A549 (cell line): ENCODE results near the gene CSMD2. TPM values are rescaled to one million over a fixed set of nuclear protein-coding genes. Genes with fewer than 3 reads are reported as not detected.

Source experiments
- ATAC-seq, 2 experiments: fragments of 200-7000 bp in 1 of 2; fragments of >200 bp in 1 of 2; cut with Nextera tagmentation in 1 of 2; cut with Tn5 transposase in 1 of 2; 3 replicates each; pipeline versions ENCODE4 v1.8.0 to v1.9.1; 2018 to 2020; ENCODE audit warnings: mild to moderate bottlenecking in 1 of 2, moderate library complexity in 1 of 2
- CTCF ChIA-PET: fragments of 300-600 bp; sonication (Branson Sonifier 250); formaldehyde crosslinking; extraction: SDS; loops from one replicate; lab custom pipeline; 2021; ENCODE audit warnings: antibody characterized with exemption, inconsistent platforms; lab: Yijun Ruan, JAX
- POLR2A ChIA-PET: fragments of 350-600 bp; formaldehyde crosslinking; extraction: SDS; loops from one replicate; lab custom pipeline; 2021; ENCODE audit warnings: antibody characterized with exemption, inconsistent platforms; lab: Yijun Ruan, JAX
- DNase-seq, 2 experiments: peaks; one replicate each; pipeline versions ENCODE4 v3.0.0 to v3.0.0-alpha.2; 2011 to 2016; ENCODE audit warnings: low read depth in 1 of 2, low spot score in 1 of 2
- FAIRE-seq: peaks from 2 replicates; lab custom pipeline; 2011; peaks lifted over from hg19 to GRCh38; lab: Jason Lieb, UNC
- H3K27ac ChIP-seq, 2 experiments: fragments of >200 bp; sonication (Bioruptor Twin); formaldehyde crosslinking; 3 replicates each; pipeline ENCODE4 v1.5.1; 2016 to 2017
- H3K4me1 ChIP-seq: fragments of >200 bp; sonication (Bioruptor Twin); formaldehyde crosslinking; 3 replicates; pipeline ENCODE4 v1.6.1; 2016
- H3K4me2 ChIP-seq: fragments of >200 bp; sonication (Bioruptor Twin); formaldehyde crosslinking; 3 replicates; pipeline ENCODE4 v1.6.1; 2016
- H3K4me3 ChIP-seq: fragments of >200 bp; sonication (Bioruptor Twin); formaldehyde crosslinking; 3 replicates; pipeline ENCODE4 v1.5.1; 2016
- H3K9me3 ChIP-seq: fragments of >200 bp; sonication (Bioruptor Twin); formaldehyde crosslinking; 3 replicates; pipeline ENCODE4 v1.6.1; 2016
- BHLHE40 ChIP-seq: IDR thresholded peaks from 2 replicates; pipeline ENCODE4 v1.6.1; 2012; ENCODE audit warnings: low read depth, low read length, inconsistent platforms
- CBX8 ChIP-seq: fragments of 200-600 bp; sonication (generic); IDR thresholded peaks from 2 replicates; pipeline ENCODE4 v1.6.1; 2016
- CEBPB ChIP-seq, 2 experiments: fragments of >200 bp in 1 of 2; sonication (Bioruptor Twin) in 1 of 2; formaldehyde crosslinking in 1 of 2; IDR thresholded peaks; 2 replicates each; pipeline ENCODE4 v1.6.1; 2012 to 2016
- CHD2 ChIP-seq: fragments of 150-350 bp; IDR thresholded peaks from 2 replicates; pipeline ENCODE4 v1.6.1; 2014; ENCODE audit warnings: low read length; ENCODE audit not compliant: partially characterized antibody
- EHMT2 ChIP-seq: fragments of 200-600 bp; sonication (generic); IDR thresholded peaks from 2 replicates; pipeline ENCODE4 v1.6.1; 2016; ENCODE audit warnings: antibody characterized with exemption, low read depth, mild to moderate bottlenecking, moderate library complexity
- EP300 ChIP-seq, 2 experiments: fragments of >200 bp; sonication (Bioruptor Twin); formaldehyde crosslinking; IDR thresholded peaks; 2 replicates in 1 of 2; 3 replicates in 1 of 2; pipeline ENCODE4 v1.6.1; 2016 to 2017
- ESRRA ChIP-seq: fragments of 150-350 bp; IDR thresholded peaks from 2 replicates; pipeline ENCODE4 v1.6.1; 2014; ENCODE audit warnings: mild to moderate bottlenecking, low read length, borderline replicate concordance
- FOSL2 ChIP-seq, 2 experiments: fragments of 450-650 bp in 1 of 2; fragments of >200 bp in 1 of 2; sonication (Bioruptor Twin) in 1 of 2; formaldehyde crosslinking; IDR thresholded peaks; 2 replicates each; pipeline versions ENCODE4 v1.5.0 to v1.6.1; 2016 to 2020; ENCODE audit warnings: mild to moderate bottlenecking in 1 of 2, moderate library complexity in 1 of 2
- FOXS1 ChIP-seq: fragments of 250-450 bp; sonication (Bioruptor Pico); IDR thresholded peaks from 2 replicates; pipeline ENCODE4 v1.5.0; 2020; ENCODE audit warnings: mild to moderate bottlenecking, moderate library complexity
- HDAC2 ChIP-seq: fragments of 200-600 bp; sonication (generic); IDR thresholded peaks from 2 replicates; pipeline ENCODE4 v1.6.1; 2016
- HEYL ChIP-seq: fragments of 250-450 bp; sonication (Bioruptor Pico); IDR thresholded peaks from 2 replicates; pipeline ENCODE4 v1.8.0; 2021; ENCODE audit warnings: mild to moderate bottlenecking, moderate library complexity
- HOXA7 ChIP-seq: fragments of 250-450 bp; sonication (Bioruptor Pico); IDR thresholded peaks from 2 replicates; pipeline ENCODE4 v1.5.0; 2020; ENCODE audit warnings: mild to moderate bottlenecking, moderate library complexity
- HOXB5 ChIP-seq: fragments of 250-450 bp; sonication (Bioruptor Pico); IDR thresholded peaks from 2 replicates; pipeline ENCODE4 v1.5.0; 2020; ENCODE audit warnings: mild to moderate bottlenecking, moderate library complexity
- JUN ChIP-seq, 2 experiments: fragments of >200 bp; sonication (Bioruptor Twin); formaldehyde crosslinking; IDR thresholded peaks; 2 replicates in 1 of 2; 3 replicates in 1 of 2; pipeline ENCODE4 v1.6.1; 2016 to 2017
- JUNB ChIP-seq: fragments of >200 bp; sonication (Bioruptor Twin); formaldehyde crosslinking; IDR thresholded peaks from 2 replicates; pipeline ENCODE4 v1.6.1; 2016
- MAFK ChIP-seq: fragments of 450-650 bp; IDR thresholded peaks from 2 replicates; pipeline ENCODE4 v1.6.1; 2014; ENCODE audit not compliant: partially characterized antibody
- MYC ChIP-seq: IDR thresholded peaks from 2 replicates; pipeline ENCODE4 v1.6.1; 2012; ENCODE audit warnings: mild to moderate bottlenecking, inconsistent platforms, low read length, improper control_type of control experiment, borderline replicate concordance
- NR3C1 ChIP-seq: fragments of >200 bp; sonication (Bioruptor Twin); formaldehyde crosslinking; IDR thresholded peaks from 3 replicates; pipeline ENCODE4 v1.6.1; 2017
- RFX5 ChIP-seq: fragments of 450-650 bp; IDR thresholded peaks from 2 replicates; pipeline ENCODE4 v1.7.1; 2014; ENCODE audit warnings: antibody characterized with exemption, mild to moderate bottlenecking, moderate library complexity
- TFCP2L1 ChIP-seq: fragments of 250-450 bp; sonication (Bioruptor Pico); IDR thresholded peaks from 2 replicates; pipeline ENCODE4 v1.5.0; 2021; ENCODE audit warnings: mild to moderate bottlenecking
- ZFP36 ChIP-seq: fragments of 450-650 bp; IDR thresholded peaks from 2 replicates; pipeline ENCODE4 v1.6.1; 2014; ENCODE audit warnings: borderline replicate concordance; ENCODE audit not compliant: partially characterized antibody
- ZNF302 ChIP-seq: fragments of 250-450 bp; sonication (Bioruptor Pico); IDR thresholded peaks from 2 replicates; pipeline ENCODE4 v1.9.0; 2021; ENCODE audit warnings: inconsistent platforms, mild to moderate bottlenecking, moderate library complexity
- WGBS: methylation state at CpG from one replicate; pipeline ENCODE4 v1.1.6; 2017; ENCODE audit errors: missing lambda C conversion rate; 5-methylcytosine and 5-hydroxymethylcytosine counted together
- polyA plus RNA-seq, 4 experiments: library from polyadenylated mRNA; depleted of rRNA in 3 of 4; stranded (reverse); fragments of >200 nt; fragmentation: RNase III in 1 of 4; extraction: RNeasy Plus Mini Kit Qiagen cat#74134 plus additional on column Dnase treatment in 1 of 4; gene quantifications; 2 replicates in 3 of 4; 3 replicates in 1 of 4; pipeline ENCODE4 v1.2.3, GENCODE V29; 2011 to 2017
- TF ChIP-seq, protein P1 (sequence below): IDR thresholded peaks from 2 replicates; pipeline ENCODE4 v1.6.1; 2012; ENCODE audit warnings: low read depth, borderline replicate concordance
- TF ChIP-seq, protein P2 (sequence below): fragments of 450-650 bp; IDR thresholded peaks from 2 replicates; pipeline ENCODE4 v1.6.1; 2014; ENCODE audit warnings: antibody characterized with exemption
- TF ChIP-seq, protein P3 (sequence below): fragments of >200 bp; sonication (Bioruptor Twin); formaldehyde crosslinking; IDR thresholded peaks from 2 replicates; pipeline ENCODE4 v1.6.1; 2016
- TF ChIP-seq, protein P4 (sequence below): fragments of >200 bp; sonication (Bioruptor Twin); formaldehyde crosslinking; IDR thresholded peaks from 3 replicates; pipeline ENCODE4 v1.6.1; 2016
- TF ChIP-seq, protein P5 (sequence below): IDR thresholded peaks from 2 replicates; pipeline ENCODE4 v1.6.1; 2012

Gene CSMD2
- polyA plus RNA-seq, 2 of the 4 experiments (the other 2 are of a cell fraction), result not detected

DNA sequence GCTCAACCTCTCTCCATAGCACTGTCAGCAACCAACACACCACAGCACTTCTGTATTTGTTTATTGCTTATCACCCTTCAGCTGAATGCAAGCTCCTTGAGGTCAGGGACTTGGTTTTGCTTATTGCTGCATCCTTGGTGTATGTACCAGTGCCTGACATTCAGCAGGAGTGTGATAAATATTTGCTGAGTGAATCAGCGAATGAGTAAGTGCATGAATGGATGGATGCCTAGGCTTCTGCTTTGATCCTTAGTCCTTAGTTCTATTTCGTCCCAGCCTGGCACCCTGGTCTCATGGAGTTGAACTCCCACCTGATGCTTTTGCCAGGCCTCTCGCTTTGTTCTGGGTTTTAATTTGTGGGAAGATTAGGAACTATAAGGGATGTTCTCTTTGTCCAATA is 604.4 kb downstream of the CSMD2 start (continued):
- TF ChIP-seq TFCP2L1 (no peak), CBX8 (no peak), ESRRA (no peak), HOXB5 (CRISPR knock-in tag) (no peak), NR3C1 (no peak), EP300 (IDR thresholded peaks at IDR 0.05) (no peak), CHD2 (no peak), HDAC2 (no peak)
- TF ChIP-seq, protein P1, sequence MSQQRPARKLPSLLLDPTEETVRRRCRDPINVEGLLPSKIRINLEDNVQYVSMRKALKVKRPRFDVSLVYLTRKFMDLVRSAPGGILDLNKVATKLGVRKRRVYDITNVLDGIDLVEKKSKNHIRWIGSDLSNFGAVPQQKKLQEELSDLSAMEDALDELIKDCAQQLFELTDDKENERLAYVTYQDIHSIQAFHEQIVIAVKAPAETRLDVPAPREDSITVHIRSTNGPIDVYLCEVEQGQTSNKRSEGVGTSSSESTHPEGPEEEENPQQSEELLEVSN, result no peak
- TF ChIP-seq, protein P2, sequence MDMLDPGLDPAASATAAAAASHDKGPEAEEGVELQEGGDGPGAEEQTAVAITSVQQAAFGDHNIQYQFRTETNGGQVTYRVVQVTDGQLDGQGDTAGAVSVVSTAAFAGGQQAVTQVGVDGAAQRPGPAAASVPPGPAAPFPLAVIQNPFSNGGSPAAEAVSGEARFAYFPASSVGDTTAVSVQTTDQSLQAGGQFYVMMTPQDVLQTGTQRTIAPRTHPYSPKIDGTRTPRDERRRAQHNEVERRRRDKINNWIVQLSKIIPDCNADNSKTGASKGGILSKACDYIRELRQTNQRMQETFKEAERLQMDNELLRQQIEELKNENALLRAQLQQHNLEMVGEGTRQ, result no peak
- TF ChIP-seq, protein P3, sequence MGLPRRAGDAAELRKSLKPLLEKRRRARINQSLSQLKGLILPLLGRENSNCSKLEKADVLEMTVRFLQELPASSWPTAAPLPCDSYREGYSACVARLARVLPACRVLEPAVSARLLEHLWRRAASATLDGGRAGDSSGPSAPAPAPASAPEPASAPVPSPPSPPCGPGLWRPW, result no peak

DNA sequence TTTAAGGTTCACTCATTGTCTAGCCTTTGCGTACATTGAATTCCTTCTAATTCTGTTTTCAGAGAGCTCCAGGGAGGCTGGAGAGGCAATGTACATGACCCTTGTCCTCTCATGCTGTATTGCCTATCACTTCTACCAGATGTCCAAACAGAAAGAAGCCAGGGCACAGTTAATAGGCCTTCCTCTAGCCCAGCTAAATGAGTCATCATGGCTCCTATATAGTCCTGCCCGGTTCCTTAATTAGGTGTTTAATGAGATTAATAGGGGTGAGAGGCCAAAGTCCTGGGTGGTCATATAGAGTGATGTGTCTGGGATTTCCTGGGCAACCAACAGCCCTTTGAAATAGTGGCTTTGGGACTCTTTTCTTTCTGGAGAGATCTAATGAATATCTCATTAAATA is 616.3 kb downstream of the CSMD2 start:
- no peak for ATAC-seq
- no peak overlapping the region for H3K4me3 ChIP-seq
- POLR2A ChIA-PET, result no interaction called here
- 49% methylated on average over 2 of the region's 2 CpGs for WGBS
- no peak for FAIRE-seq
- no peaks in the 10 kb centered on the region for H3K9me3 ChIP-seq
- no peak for DNase-seq
- H3K4me1 ChIP-seq, result no peaks in the 10 kb centered on the region
- TF ChIP-seq ZFP36 (no peak), MYC (no peak), HOXB5 (CRISPR knock-in tag) (no peak), JUN (IDR thresholded peaks at IDR 0.05) (no peak), HEYL (CRISPR knock-in tag) (no peak), FOSL2 (IDR thresholded peaks at IDR 0.05) (no peak), FOSL2 (CRISPR knock-in tag; IDR thresholded peaks at IDR 0.05) (no peak)
- TF ChIP-seq, protein P4, sequence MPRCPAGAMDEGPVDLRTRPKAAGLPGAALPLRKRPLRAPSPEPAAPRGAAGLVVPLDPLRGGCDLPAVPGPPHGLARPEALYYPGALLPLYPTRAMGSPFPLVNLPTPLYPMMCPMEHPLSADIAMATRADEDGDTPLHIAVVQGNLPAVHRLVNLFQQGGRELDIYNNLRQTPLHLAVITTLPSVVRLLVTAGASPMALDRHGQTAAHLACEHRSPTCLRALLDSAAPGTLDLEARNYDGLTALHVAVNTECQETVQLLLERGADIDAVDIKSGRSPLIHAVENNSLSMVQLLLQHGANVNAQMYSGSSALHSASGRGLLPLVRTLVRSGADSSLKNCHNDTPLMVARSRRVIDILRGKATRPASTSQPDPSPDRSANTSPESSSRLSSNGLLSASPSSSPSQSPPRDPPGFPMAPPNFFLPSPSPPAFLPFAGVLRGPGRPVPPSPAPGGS, result no peak
- H3K27ac ChIP-seq, result no peak overlapping the region
- CTCF ChIA-PET, result no interaction called here
- no peak overlapping the region for H3K4me2 ChIP-seq

DNA sequence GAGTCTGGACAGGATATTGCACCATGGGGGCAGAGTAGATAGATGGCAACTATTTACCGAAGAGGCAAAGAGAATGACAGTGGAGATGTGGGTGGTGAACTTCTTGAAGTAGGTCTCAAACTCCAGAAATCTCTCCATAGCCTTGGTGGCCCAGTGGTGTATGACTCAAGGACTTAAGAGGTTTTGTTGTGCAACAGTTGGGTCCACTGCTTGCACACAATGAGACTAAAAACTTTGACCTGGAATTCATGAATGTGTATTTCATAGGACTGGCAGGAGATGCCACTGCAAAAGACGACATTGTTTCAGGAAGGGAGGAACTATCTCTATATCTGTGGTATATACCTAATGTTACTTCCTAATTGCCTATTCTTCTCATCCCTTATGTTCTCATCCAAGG is 616.7 kb downstream of the CSMD2 start:
- H3K27ac ChIP-seq, result no peak overlapping the region
- H3K4me2 ChIP-seq, result no peak overlapping the region
- H3K9me3 ChIP-seq, result no peaks in the 10 kb centered on the region
- ChIA-PET POLR2A (no interaction called here), CTCF (no interaction called here)
- no peak for FAIRE-seq
- no peak for ATAC-seq
- no peaks in the 10 kb centered on the region for H3K4me1 ChIP-seq
- DNase-seq, result no peak
- WGBS, result 0% methylated on average over 2 of the region's 2 CpGs
- TF ChIP-seq BHLHE40 (no peak), ESRRA (no peak), EHMT2 (no peak), ZFP36 (no peak), HOXA7 (CRISPR knock-in tag) (no peak), FOSL2 (IDR thresholded peaks at IDR 0.05) (no peak), FOSL2 (CRISPR knock-in tag; IDR thresholded peaks at IDR 0.05) (no peak), JUNB (no peak), CBX8 (no peak), RFX5 (no peak), HDAC2 (no peak), MAFK (no peak), CEBPB (IDR thresholded peaks at IDR 0.05) (no peak), ZNF302 (no peak), FOXS1 (CRISPR knock-in tag) (no peak)
- TF ChIP-seq, protein P5, sequence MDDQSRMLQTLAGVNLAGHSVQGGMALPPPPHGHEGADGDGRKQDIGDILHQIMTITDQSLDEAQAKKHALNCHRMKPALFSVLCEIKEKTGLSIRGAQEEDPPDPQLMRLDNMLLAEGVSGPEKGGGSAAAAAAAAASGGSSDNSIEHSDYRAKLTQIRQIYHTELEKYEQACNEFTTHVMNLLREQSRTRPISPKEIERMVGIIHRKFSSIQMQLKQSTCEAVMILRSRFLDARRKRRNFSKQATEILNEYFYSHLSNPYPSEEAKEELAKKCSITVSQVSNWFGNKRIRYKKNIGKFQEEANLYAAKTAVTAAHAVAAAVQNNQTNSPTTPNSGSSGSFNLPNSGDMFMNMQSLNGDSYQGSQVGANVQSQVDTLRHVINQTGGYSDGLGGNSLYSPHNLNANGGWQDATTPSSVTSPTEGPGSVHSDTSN, result no peak
- no peak overlapping the region for H3K4me3 ChIP-seq
